ENCODE measurements around the gene NAT8L.
A peak's percentile ranks its signal among the peaks of the same experiment; 100 is the strongest.

NAT8L gene

GRCh38 chr4:2054217-2054616, 4.9 kb upstream of the NAT8L start:
- H3K4me1 Mint-ChIP-seq = no peaks in the 10 kb centered on the region
- no peak overlapping the region for H3K27ac Mint-ChIP-seq
- H3K9me3 Mint-ChIP-seq = no peaks in the 10 kb centered on the region
- H3K36me3 Mint-ChIP-seq = no peaks in the 10 kb centered on the region
- H3K4me3 Mint-ChIP-seq = no peak overlapping the region
- DNase-seq (ENCODE audit: low spot score in 2 of 2) = no peak
- ATAC-seq = no peak

GRCh38 chr4:2057382-2058065, 1.6 kb upstream of the NAT8L start:
- no peaks in the 10 kb centered on the region for H3K36me3 Mint-ChIP-seq
- H3K27ac Mint-ChIP-seq = no peak overlapping the region
- ATAC-seq = no peak
- H3K4me3 Mint-ChIP-seq = no peak overlapping the region
- DNase-seq (ENCODE audit: low spot score in 2 of 2) = no peak
- H3K9me3 Mint-ChIP-seq = no peaks in the 10 kb centered on the region
- H3K4me1 Mint-ChIP-seq = no peaks in the 10 kb centered on the region

GRCh38 chr4:2058264-2059045, 672 bp upstream of the NAT8L start:
- ATAC-seq (peak; percentile 23), DNase-seq (ENCODE audit: low spot score in 2 of 2) (no peak)
- Mint-ChIP-seq H3K4me1 (no peaks in the 10 kb centered on the region), H3K36me3 (no peaks in the 10 kb centered on the region), H3K9me3 (no peaks in the 10 kb centered on the region), H3K27ac (no peak overlapping the region), H3K4me3 (no peak overlapping the region)

DNA sequence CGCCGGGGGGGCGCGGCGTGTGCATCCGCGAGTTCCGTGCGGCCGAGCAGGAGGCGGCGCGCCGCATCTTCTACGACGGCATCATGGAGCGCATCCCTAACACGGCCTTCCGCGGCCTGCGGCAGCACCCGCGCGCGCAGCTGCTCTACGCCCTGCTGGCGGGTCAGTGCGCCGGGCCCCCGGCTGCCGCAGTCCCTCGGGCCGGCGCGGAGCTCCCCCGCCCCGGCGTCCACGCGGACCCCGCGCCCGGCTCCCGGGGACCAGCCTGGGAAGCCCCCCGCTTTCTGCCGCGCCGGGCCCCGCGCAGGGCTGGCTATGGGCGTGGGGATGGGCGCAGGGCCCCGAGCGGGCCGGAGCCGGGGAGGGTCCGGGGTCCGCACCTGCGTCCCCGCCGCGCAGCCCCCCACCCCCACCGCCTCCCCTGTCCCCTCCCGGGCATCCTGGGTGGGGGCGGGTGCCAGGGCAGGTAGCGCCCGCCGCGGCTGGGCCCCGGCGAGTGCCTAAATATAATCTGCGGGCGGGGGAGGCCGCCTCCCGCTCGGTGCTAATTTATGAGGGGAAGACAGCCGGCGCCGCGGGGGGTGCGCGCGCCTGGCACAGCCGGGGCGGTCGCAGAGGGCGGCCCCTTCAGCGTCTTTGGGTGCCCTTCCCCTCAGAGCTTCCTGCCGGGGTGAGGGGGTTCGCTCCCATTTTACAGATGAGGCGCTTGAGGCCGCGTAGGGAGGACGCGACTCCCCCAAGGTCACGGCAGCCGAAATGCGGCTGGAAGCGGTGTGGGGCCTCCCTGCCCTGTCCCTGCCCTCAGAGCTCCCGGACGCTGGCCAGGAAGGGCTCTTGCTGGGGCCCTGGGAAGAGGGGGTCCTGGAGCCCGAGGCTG, 837 bp downstream of the NAT8L start:
- no peaks in the 10 kb centered on the region for H3K9me3 Mint-ChIP-seq
- ATAC-seq (peak; percentile 37), DNase-seq (ENCODE audit: low spot score in 2 of 2) (no peak)
- no peak overlapping the region for H3K4me3 Mint-ChIP-seq
- H3K4me1 Mint-ChIP-seq = no peaks in the 10 kb centered on the region
- no peak overlapping the region for H3K27ac Mint-ChIP-seq
- no peaks in the 10 kb centered on the region for H3K36me3 Mint-ChIP-seq

GRCh38 chr4:2060611-2061185, 1.6 kb downstream of the NAT8L start:
- no peaks in the 10 kb centered on the region for H3K36me3 Mint-ChIP-seq
- ATAC-seq (no peak), DNase-seq (ENCODE audit: low spot score in 2 of 2) (no peak)
- H3K4me1 Mint-ChIP-seq = no peaks in the 10 kb centered on the region
- H3K27ac Mint-ChIP-seq = no peak overlapping the region
- no peaks in the 10 kb centered on the region for H3K9me3 Mint-ChIP-seq
- no peak overlapping the region for H3K4me3 Mint-ChIP-seq

DNA sequence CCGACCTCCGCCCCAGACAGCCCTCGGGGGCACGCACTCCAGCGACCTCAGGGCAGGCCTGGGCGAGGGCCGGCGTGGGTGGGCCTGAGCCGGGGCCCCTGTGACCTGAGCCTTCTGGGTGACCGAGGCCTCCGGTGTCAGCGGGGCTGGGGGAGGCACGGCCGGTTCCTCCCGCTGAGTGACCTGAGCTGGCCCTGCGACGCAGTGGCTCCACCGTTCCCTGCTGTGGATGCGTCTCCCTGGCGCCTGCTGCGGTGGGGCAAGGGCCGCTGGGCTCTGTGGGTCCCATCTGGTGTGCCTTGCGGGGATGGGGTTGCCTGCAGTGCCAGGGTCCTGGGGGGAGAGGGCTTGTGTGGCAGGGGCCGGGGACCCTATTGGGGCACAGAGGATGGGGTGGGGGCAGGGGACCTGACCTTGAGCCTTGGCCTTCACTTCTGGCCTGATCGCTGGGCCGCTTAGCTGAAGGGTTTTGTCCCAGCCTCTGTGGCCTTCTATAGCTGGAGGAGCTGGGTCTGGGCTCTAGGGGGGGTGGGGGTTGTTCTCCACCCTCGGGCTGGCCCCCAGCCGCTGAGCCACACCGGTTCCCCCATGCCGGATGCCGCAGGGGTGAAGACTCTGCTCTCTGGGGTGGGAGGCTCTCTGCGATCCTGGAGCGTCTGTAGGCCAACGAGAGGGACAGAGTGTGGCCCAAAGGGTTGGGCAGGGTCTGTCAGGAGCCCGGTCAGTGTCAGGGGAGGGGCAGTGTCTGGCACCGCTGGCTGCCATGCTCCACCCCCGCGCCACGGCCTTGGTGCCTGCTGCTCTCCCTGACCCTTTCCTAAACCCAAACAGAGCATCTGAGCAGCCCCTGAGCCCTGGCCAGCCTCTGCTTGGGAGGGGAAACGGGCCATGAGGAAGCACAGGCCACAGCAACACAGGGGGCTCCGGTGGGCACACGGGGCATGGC, 2.3 kb downstream of the NAT8L start:
- H3K27ac Mint-ChIP-seq = no peak overlapping the region
- H3K4me1 Mint-ChIP-seq = no peaks in the 10 kb centered on the region
- no peak overlapping the region for H3K4me3 Mint-ChIP-seq
- H3K9me3 Mint-ChIP-seq = no peaks in the 10 kb centered on the region
- no peaks in the 10 kb centered on the region for H3K36me3 Mint-ChIP-seq
- ATAC-seq (no peak), DNase-seq (ENCODE audit: low spot score in 2 of 2) (no peak)

DNA sequence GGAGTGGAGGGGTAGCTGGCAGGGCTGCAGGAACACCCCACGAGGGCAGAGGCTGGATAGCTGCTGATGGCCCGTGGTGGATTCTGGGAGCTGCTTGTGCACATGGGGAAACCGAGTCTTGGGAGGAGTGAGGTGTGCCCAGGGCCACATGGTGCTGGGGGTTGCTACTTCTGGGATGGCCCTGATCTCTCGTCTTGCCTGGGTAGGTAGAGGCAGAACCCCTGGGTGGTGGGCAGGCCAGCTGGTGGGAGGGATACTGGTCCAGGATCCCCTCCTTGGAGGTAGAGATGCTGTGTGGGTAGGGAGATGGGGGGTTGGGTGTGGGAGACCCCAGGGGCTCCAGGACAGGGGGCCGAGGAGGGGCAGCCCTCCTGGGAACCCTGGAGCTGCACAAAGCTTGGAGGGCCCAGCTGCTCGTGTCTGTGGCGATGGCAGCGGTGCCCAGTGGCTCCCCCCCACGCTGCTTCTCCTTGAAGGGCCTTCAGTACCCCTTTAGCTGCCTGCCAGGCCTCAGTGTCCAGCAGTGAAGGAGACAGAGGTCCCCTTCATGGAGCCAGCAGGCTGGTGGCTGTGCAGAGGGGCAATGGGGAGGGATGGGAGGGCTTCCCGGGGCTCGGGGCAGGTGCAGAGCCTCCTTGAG, 3.2 kb downstream of the NAT8L start:
- no peak overlapping the region for H3K4me3 Mint-ChIP-seq
- no peaks in the 10 kb centered on the region for H3K9me3 Mint-ChIP-seq
- H3K27ac Mint-ChIP-seq = no peak overlapping the region
- no peak for DNase-seq (ENCODE audit: low spot score in 2 of 2)
- H3K36me3 Mint-ChIP-seq = no peaks in the 10 kb centered on the region
- ATAC-seq = no peak
- H3K4me1 Mint-ChIP-seq = no peaks in the 10 kb centered on the region

DNA sequence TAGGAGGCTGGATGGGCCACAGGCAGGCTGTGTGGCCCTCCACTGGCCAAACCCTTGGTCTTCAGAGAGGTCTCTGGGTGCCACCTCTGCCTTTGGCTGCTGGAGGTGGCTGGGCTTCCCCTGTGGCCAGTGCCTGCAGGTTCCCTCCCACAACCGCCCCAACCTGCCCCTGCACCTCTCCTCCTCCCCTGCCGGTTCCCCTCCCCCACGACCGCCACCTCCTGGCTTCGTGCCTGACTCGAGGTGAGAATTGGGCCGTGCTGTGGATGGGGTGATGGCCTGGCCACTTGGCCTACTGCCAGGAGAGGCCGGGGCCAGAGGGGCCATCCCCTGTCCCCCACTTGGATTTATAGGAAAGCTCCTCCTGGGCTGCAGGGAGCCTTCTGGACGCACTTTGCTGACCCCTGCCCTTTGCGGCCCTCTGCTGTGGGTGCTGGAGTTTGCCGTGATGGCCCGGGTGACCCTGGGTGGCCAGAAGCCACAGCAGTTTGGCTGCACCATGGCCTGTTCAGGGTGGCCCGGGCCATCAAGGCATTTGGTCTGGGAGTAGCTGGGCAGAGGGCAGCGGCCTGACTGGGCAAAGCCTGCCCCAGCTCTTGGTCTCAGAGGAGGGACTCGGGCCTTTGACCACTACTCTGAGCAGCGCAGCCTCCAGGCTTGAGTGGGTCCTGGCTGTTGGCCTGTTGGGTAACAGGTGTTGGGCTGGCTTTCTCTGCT, 3.8 kb downstream of the NAT8L start:
- no peaks in the 10 kb centered on the region for H3K9me3 Mint-ChIP-seq
- no peak overlapping the region for H3K27ac Mint-ChIP-seq
- no peak for ATAC-seq
- no peak overlapping the region for H3K4me3 Mint-ChIP-seq
- DNase-seq (ENCODE audit: low spot score in 2 of 2) = no peak
- no peaks in the 10 kb centered on the region for H3K36me3 Mint-ChIP-seq
- H3K4me1 Mint-ChIP-seq = no peaks in the 10 kb centered on the region

- Mint-ChIP-seq H3K4me3 (no peak overlapping the region), H3K27ac (no peak overlapping the region), H3K36me3 (no peaks in the 10 kb centered on the region), H3K4me1 (no peaks in the 10 kb centered on the region), H3K9me3 (no peaks in the 10 kb centered on the region)
- ATAC-seq (no peak), DNase-seq (ENCODE audit: low spot score in 2 of 2) (no peak)
These were observed 4.6 kb downstream of the NAT8L start for GRCh38 chr4:2063557-2064275.

- Mint-ChIP-seq H3K9me3 (no peaks in the 10 kb centered on the region), H3K36me3 (no peaks in the 10 kb centered on the region), H3K4me3 (no peak overlapping the region), H3K4me1 (no peaks in the 10 kb centered on the region), H3K27ac (no peak overlapping the region)
- ATAC-seq (no peak), DNase-seq (ENCODE audit: low spot score in 2 of 2) (no peak)
These were observed 5.3 kb downstream of the NAT8L start for GRCh38 chr4:2064276-2064991.

DNA sequence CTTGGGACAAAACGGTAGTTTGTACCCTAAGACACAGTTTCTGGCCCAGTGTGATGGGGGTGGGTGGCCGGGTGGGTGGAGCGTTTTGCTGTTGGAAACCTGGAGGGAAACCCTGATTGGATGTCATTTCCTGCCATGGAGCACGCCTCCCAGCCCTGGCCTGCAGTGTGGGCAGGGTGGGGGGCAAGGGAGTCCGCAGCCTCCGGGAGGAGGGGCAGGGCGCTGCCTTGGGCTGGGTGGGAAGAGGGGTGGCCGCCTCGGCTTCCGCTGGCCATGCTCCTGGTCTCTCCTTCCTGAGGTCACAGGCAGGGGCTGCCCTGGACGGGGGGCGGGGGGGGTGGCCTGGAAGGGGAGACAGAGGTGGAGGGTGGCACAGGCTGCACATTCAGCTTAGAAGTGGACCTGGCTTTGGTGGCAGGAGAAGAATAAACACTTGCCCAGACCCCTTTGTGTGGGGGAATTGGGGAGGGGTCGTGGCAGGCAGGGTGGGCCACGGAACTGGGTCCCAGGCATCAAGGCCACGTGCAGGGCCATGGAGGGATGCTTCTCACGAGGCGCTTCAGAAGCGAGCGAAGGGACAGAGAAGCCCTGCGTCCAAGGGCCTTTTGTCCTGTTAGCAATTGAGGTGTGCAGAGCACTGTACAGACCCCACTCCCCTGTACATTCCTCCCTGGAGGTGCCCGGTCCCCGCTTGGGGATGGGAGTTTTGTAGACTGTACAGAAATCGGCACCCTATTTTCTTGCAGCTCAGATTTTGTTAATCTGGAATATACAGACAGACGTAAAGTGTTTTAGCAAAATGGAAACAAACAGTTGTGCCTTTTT, 6.2 kb downstream of the NAT8L start:
- Mint-ChIP-seq H3K4me1 (no peaks in the 10 kb centered on the region), H3K9me3 (no peaks in the 10 kb centered on the region), H3K4me3 (no peak overlapping the region), H3K27ac (no peak overlapping the region), H3K36me3 (no peaks in the 10 kb centered on the region)
- ATAC-seq (no peak), DNase-seq (ENCODE audit: low spot score in 2 of 2) (no peak)

GRCh38 chr4:2066011-2066551, 7.0 kb downstream of the NAT8L start:
- no peaks in the 10 kb centered on the region for H3K9me3 Mint-ChIP-seq
- H3K4me1 Mint-ChIP-seq = no peaks in the 10 kb centered on the region
- H3K27ac Mint-ChIP-seq = no peak overlapping the region
- no peaks in the 10 kb centered on the region for H3K36me3 Mint-ChIP-seq
- ATAC-seq (no peak), DNase-seq (ENCODE audit: low spot score in 2 of 2) (no peak)
- no peak overlapping the region for H3K4me3 Mint-ChIP-seq
